GM12878 (cell line): Measurements from ENCODE around the gene L1CAM. TPM values are rescaled to one million over a fixed set of nuclear protein-coding genes. Genes with fewer than 3 reads are reported as not detected.

ENCODE experiments used
- ATAC-seq: fragments of 200-7000 bp; cut with Tn5 transposase; 3 replicates; pipeline ENCODE4 v1.9.1; 2020; ENCODE audit warnings: mild to moderate bottlenecking, moderate library complexity
- BruUV-seq: library from RNA; stranded (reverse); fragments of 400-500 nt; replicated peaks from 2 replicates; lab custom pipeline; 2021; lab: Mats Ljungman, UMichigan
- CTCF ChIA-PET: fragments of 300-600 bp; sonication (Branson Sonifier 250); formaldehyde crosslinking; extraction: SDS; loops from one replicate; lab custom pipeline; 2021; ENCODE audit warnings: inconsistent platforms; lab: Yijun Ruan, JAX
- POLR2A ChIA-PET: fragments of 350-600 bp; formaldehyde crosslinking; extraction: SDS; loops from one replicate; lab custom pipeline; 2021; ENCODE audit warnings: inconsistent platforms; lab: Charles Lee
- RAD21 ChIA-PET: fragments of 300-600 bp; sonication (Branson Sonifier 250); formaldehyde crosslinking; loops from one replicate; lab custom pipeline; 2023; ENCODE audit warnings: antibody characterized with exemption; ENCODE audit not compliant: unreplicated experiment; lab: Charles Lee
- SMC1A ChIA-PET: fragments of 300-600 bp; sonication (Branson Sonifier 250); formaldehyde crosslinking; loops from one replicate; lab custom pipeline; 2023; ENCODE audit not compliant: unreplicated experiment, uncharacterized antibody; lab: Charles Lee
- DNase-seq: peaks from one replicate; pipeline ENCODE4 v3.0.0-alpha.2; 2011; ENCODE audit warnings: low read depth, low spot score
- FAIRE-seq: peaks from 3 replicates; lab custom pipeline; 2011; peaks lifted over from hg19 to GRCh38; lab: Jason Lieb, UNC
- H2AFZ ChIP-seq: 2 replicates; pipeline ENCODE4 v1.6.0; 2011; ENCODE audit warnings: low read depth, low read length, control low read depth; ENCODE audit not compliant: control insufficient read depth
- H3K27ac ChIP-seq: 2 replicates; pipeline ENCODE4 v1.5.1; 2011; ENCODE audit warnings: control low read depth; ENCODE audit not compliant: control insufficient read depth, insufficient read depth
- H3K27me3 ChIP-seq, 2 experiments: replicated peaks in 1 of 2; 2 replicates each; pipeline versions ENCODE4 v1.6.0 to v1.6.1; 2011; ENCODE audit warnings: low read length in 1 of 2; ENCODE audit not compliant: control insufficient read depth in 2 of 2, insufficient read depth in 2 of 2
- H3K36me3 ChIP-seq, 2 experiments: 2 replicates each; pipeline ENCODE4 v1.5.1; 2011; ENCODE audit warnings: low read length in 1 of 2; ENCODE audit not compliant: control insufficient read depth in 2 of 2, insufficient read depth in 2 of 2
- H3K4me1 ChIP-seq: 2 replicates; pipeline ENCODE4 v1.6.1; 2011; ENCODE audit warnings: mild to moderate bottlenecking, low read length, moderate library complexity, mixed read lengths; ENCODE audit not compliant: control insufficient read depth, insufficient read depth
- H3K4me2 ChIP-seq: 2 replicates; pipeline ENCODE4 v1.6.0; 2011; ENCODE audit warnings: control low read depth; ENCODE audit not compliant: control insufficient read depth, insufficient read depth
- H3K4me3 ChIP-seq: fragments of 200-600 bp; sonication (generic); 2 replicates; pipeline ENCODE4 v1.5.1; 2016
- H3K79me2 ChIP-seq: 2 replicates; pipeline ENCODE4 v1.6.0; 2011; ENCODE audit warnings: low read length; ENCODE audit not compliant: control insufficient read depth, insufficient read depth
- H3K9ac ChIP-seq: 2 replicates; pipeline ENCODE4 v1.8.0; 2011; ENCODE audit warnings: low read length, control low read depth, mixed read lengths; ENCODE audit not compliant: control insufficient read depth, insufficient read depth
- H3K9me3 ChIP-seq: replicated peaks from 3 replicates; pipeline ENCODE4 v1.5.1; 2011; ENCODE audit warnings: mild to moderate bottlenecking, low read length; ENCODE audit not compliant: control insufficient read depth, insufficient read depth
- H4K20me1 ChIP-seq: 2 replicates; pipeline ENCODE4 v1.6.0; 2011; ENCODE audit not compliant: control insufficient read depth, insufficient read depth
- BCL3 ChIP-seq: IDR thresholded peaks from 2 replicates; pipeline ENCODE4 v1.6.1; 2011; ENCODE audit warnings: borderline replicate concordance, low read depth, mild to moderate bottlenecking, moderate library complexity, low read length; ENCODE audit not compliant: insufficient read depth, poor library complexity, severe bottlenecking
- CHD1 ChIP-seq: IDR thresholded peaks from 2 replicates; pipeline ENCODE4 v1.6.1; 2012; ENCODE audit warnings: low read depth, low read length, improper control_type of control experiment
- CHD4 ChIP-seq: fragments of 200-600 bp; sonication (generic); IDR thresholded peaks from 2 replicates; pipeline ENCODE4 v1.6.1; 2016; ENCODE audit warnings: mild to moderate bottlenecking
- CREM ChIP-seq: IDR thresholded peaks from 2 replicates; pipeline ENCODE4 v1.6.1; 2014; ENCODE audit warnings: antibody characterized with exemption, low read depth
- E2F4 ChIP-seq: IDR thresholded peaks from 2 replicates; pipeline ENCODE4 v1.6.1; 2012; ENCODE audit warnings: low read depth, low read length, improper control_type of control experiment
- ESRRA ChIP-seq: IDR thresholded peaks from 2 replicates; pipeline ENCODE4 v1.6.1; 2012; ENCODE audit warnings: mild to moderate bottlenecking, low read length, improper control_type of control experiment
- FOXM1 ChIP-seq: IDR thresholded peaks from 2 replicates; pipeline ENCODE4 v1.6.1; 2012; ENCODE audit warnings: low read depth, mild to moderate bottlenecking, inconsistent platforms, low read length, moderate library complexity
- IKZF2 ChIP-seq, 2 experiments: fragments of 450-650 bp; IDR thresholded peaks; 2 replicates each; pipeline ENCODE4 v1.6.1; 2017; ENCODE audit warnings: mild to moderate bottlenecking in 2 of 2, moderate library complexity in 2 of 2
- MAX ChIP-seq: IDR thresholded peaks from 2 replicates; pipeline ENCODE4 v1.6.1; 2012; ENCODE audit warnings: low read depth, low read length, improper control_type of control experiment
- RB1 ChIP-seq: fragments of 450-650 bp; formaldehyde crosslinking; IDR thresholded peaks from 2 replicates; pipeline ENCODE4 v1.6.1; 2017; ENCODE audit warnings: mild to moderate bottlenecking, borderline replicate concordance
- SKIL ChIP-seq: fragments of 450-650 bp; IDR thresholded peaks from 2 replicates; pipeline ENCODE4 v1.6.1; 2017; ENCODE audit warnings: mild to moderate bottlenecking, low read depth, inconsistent platforms; ENCODE audit not compliant: poor library complexity, severe bottlenecking
- SP1 ChIP-seq: IDR thresholded peaks from one replicate; pipeline ENCODE4 v1.6.1; 2011; ENCODE audit warnings: low read depth, low read length
- SRF ChIP-seq, 2 experiments: IDR thresholded peaks; 2 replicates each; pipeline ENCODE4 v1.6.1; 2011; ENCODE audit warnings: low read depth in 2 of 2, low read length in 2 of 2, mild to moderate bottlenecking in 1 of 2, moderate library complexity in 1 of 2
- SUZ12 ChIP-seq: fragments of 200-600 bp; sonication (generic); IDR thresholded peaks from one replicate; pipeline ENCODE4 v1.6.1; 2018; ENCODE audit warnings: antibody characterized with exemption, mild to moderate bottlenecking; ENCODE audit not compliant: unreplicated experiment
- TCF12 ChIP-seq: IDR thresholded peaks from 2 replicates; pipeline ENCODE4 v1.6.1; 2011; ENCODE audit warnings: low read depth, mild to moderate bottlenecking, low read length
- WGBS: methylation state at CpG from one replicate; pipeline ENCODE4 v1.1.6; 2016; ENCODE audit warnings: low lambda C conversion rate; ENCODE audit not compliant: insufficient replicate concordance, insufficient coverage; ENCODE audit errors: missing lambda C conversion rate; 5-methylcytosine and 5-hydroxymethylcytosine counted together
- in situ Hi-C: fragments of 300-500 bp; cut with MboI; formaldehyde crosslinking; loops from 9 replicates; pipeline ENCODE4 v1.14.3; 2018; ENCODE audit warnings: mixed read lengths
- intact Hi-C: fragments of 100-400 bp; cut with micrococcal nuclease; formaldehyde crosslinking; loops from one replicate; pipeline ENCODE4 v1.14.2; 2022; ENCODE audit not compliant: unreplicated experiment
- polyA plus RNA-seq, 11 experiments: library from polyadenylated mRNA; depleted of rRNA in 4 of 11; unstranded in 6 of 11; stranded (reverse) in 5 of 11; fragments of >200 nt; fragmentation: Nextera tagmentation in 4 of 11; fragmentation: Illumina TruSeq in 1 of 11; extraction: Ambion mirVana in 4 of 11; extraction: Trizol in 1 of 11; gene quantifications; 1 replicate in 1 of 11; 2 replicates in 10 of 11; pipeline versions ENCODE4 v1.2.1 to v1.2.3, GENCODE V29; 2011 to 2016; ENCODE audit warnings: inconsistent platforms in 2 of 11, missing spikeins in 2 of 11, low read depth in 1 of 11
- total RNA-seq, 4 experiments: library from RNA; depleted of rRNA in 3 of 4; stranded (reverse); fragments of >200 nt in 3 of 4; fragmentation: Illumina TruSeq in 1 of 4; extraction: Trizol in 1 of 4; gene quantifications; 2 replicates each; pipeline versions ENCODE4 v1.2.1 to v1.2.3, GENCODE V29; 2013 to 2021

The L1CAM gene
- total and polyA plus RNA-seq, 10 of the 15 experiments (the other 5 are each of a cell fraction or from before 2014, with no cell fraction given): 0.01 to 0.64 (median 0.09) TPM; not detected in 5

- H2AFZ ChIP-seq: no peak overlapping the region
- POLR2A ChIA-PET: interaction anchor here (0.5 to 5.8 kb wide), 4 partner anchors 19 to 136 kb away, joined by 3 to 68 read pairs (median 5); partner anchors contain the start of genes HCFC1, IDH3G, SSR4 and TMEM187
- BruUV-seq: no TSS peak
- H3K4me2 ChIP-seq: no peak overlapping the region
- CTCF ChIA-PET: interaction anchor here (1.8 to 8.7 kb wide), 2 partner anchors 17 to 166 kb away, joined by 5 to 172 read pairs; partner anchors contain the start of genes PLXNB3 and RENBP
- DNase-seq (no peak), ATAC-seq (no peak), FAIRE-seq (no peak)
- in situ Hi-C loops (loop anchor here (5.0 kb wide), 1 partner anchor 442 kb away; the partner anchor contains the start of gene FLNA), intact Hi-C loops (no loop called here)
- H4K20me1 ChIP-seq: no peaks in the 10 kb centered on the region
- H3K27ac ChIP-seq: no peak overlapping the region
- H3K36me3 ChIP-seq: peaks cover 0 to 2% of the 10 kb centered on the region in 2 experiments; a peak in 3 of 4 replicates
- SMC1A ChIA-PET: interaction anchor here (1.7 kb wide), 1 partner anchor 38 kb away, joined by 4 read pairs; no protein-coding TSS in a partner anchor
- H3K4me3 ChIP-seq: no peak overlapping the region
- no peak overlapping the region for H3K9ac ChIP-seq
- no peak for TF ChIP-seq TCF12
- TF ChIP-seq IKZF2 (IDR thresholded peaks at IDR 0.05): no peak
- TF ChIP-seq RB1: no peak
- no peak for TF ChIP-seq SUZ12
- TF ChIP-seq ESRRA: no peak
- TF ChIP-seq E2F4: no peak
- no peak for TF ChIP-seq BCL3
- TF ChIP-seq FOXM1: no peak
- no peak for TF ChIP-seq SRF (IDR thresholded peaks at IDR 0.05; ENCODE audit: low read depth in 2 of 2, low read length in 2 of 2)
- no peak for TF ChIP-seq CHD1
- TF ChIP-seq CREM: no peak
- TF ChIP-seq MAX: no peak
- TF ChIP-seq CHD4: no peak
- TF ChIP-seq SKIL: no peak
- TF ChIP-seq SP1: no peak
- H3K9me3 ChIP-seq: no peaks in the 10 kb centered on the region; the same call in 2 of the 3 replicates
- peaks cover 26% of the 10 kb centered on the region for H3K79me2 ChIP-seq
- RAD21 ChIA-PET: no interaction called here
- WGBS: 96% methylated on average over 24 of the region's 31 CpGs
- no peaks in the 10 kb centered on the region for H3K27me3 ChIP-seq
- no peaks in the 10 kb centered on the region; the same call in 1 of the 2 replicates for H3K4me1 ChIP-seq
Observed at GRCh38 chrX:153930011-153930910, 44.3 kb upstream of the L1CAM start.
